K562 (cell line): ENCODE measurements around the gene CARD14. TPM values are rescaled to one million over a fixed set of nuclear protein-coding genes. Genes with fewer than 3 reads are reported as not detected.

ENCODE experiments used
- C11orf30 ChIP-seq: fragments of 450-650 bp; IDR thresholded peaks from 2 replicates; pipeline ENCODE4 v1.6.1; 2016; ENCODE audit warnings: low read depth, mild to moderate bottlenecking
- DACH1 ChIP-seq: fragments of 450-650 bp; IDR thresholded peaks from 2 replicates; pipeline ENCODE4 v1.6.1; 2018; ENCODE audit not compliant: partially characterized antibody
- DDX20 ChIP-seq: fragments of 450-650 bp; IDR thresholded peaks from 2 replicates; pipeline ENCODE4 v1.6.1; 2016; ENCODE audit warnings: missing genetic modification characterization, low read depth, mild to moderate bottlenecking, missing compliant biosample characterization, moderate library complexity
- DIDO1 ChIP-seq: fragments of 450-650 bp; IDR thresholded peaks from 2 replicates; pipeline ENCODE4 v1.6.1; 2016; ENCODE audit warnings: low read depth, missing biosample characterization, missing genetic modification characterization
- ELK1 ChIP-seq: sonication (generic); formaldehyde crosslinking; IDR thresholded peaks from 2 replicates; pipeline ENCODE4 v1.8.1; 2022; ENCODE audit warnings: missing genetic modification reagents
- FOSL1 ChIP-seq: fragments of 200-800 bp; sonication (Bioruptor generic); conservative IDR thresholded peaks from 2 replicates; pipeline ENCODE4 v1.6.1; 2016; ENCODE audit warnings: missing genetic modification characterization, missing compliant biosample characterization
- GTF2E2 ChIP-seq: fragments of 200-800 bp; sonication (Bioruptor generic); IDR thresholded peaks from 2 replicates; pipeline ENCODE4 v1.6.1; 2016; ENCODE audit warnings: missing genetic modification characterization, missing compliant biosample characterization
- HDAC1 ChIP-seq, 2 experiments: fragments of 450-650 bp; IDR thresholded peaks; 2 replicates each; pipeline ENCODE4 v1.6.1; 2016 to 2017; ENCODE audit warnings: inconsistent platforms in 1 of 2, mild to moderate bottlenecking in 1 of 2, moderate library complexity in 1 of 2
- HDAC2 ChIP-seq: fragments of 450-650 bp; IDR thresholded peaks from 2 replicates; pipeline ENCODE4 v1.6.1; 2016; ENCODE audit warnings: mild to moderate bottlenecking
- JUNB ChIP-seq: fragments of 450-650 bp; formaldehyde crosslinking; conservative IDR thresholded peaks from 2 replicates; pipeline ENCODE4 v1.4.0; 2020; ENCODE audit warnings: mild to moderate bottlenecking
- KLF10 ChIP-seq: fragments of 250-450 bp; sonication (Bioruptor Pico); IDR thresholded peaks from 2 replicates; pipeline ENCODE4 v1.6.1; 2021; ENCODE audit warnings: matching md5 sums
- L3MBTL2 ChIP-seq: fragments of 450-650 bp; IDR thresholded peaks from 2 replicates; pipeline ENCODE4 v1.6.1; 2016; ENCODE audit warnings: mild to moderate bottlenecking, moderate library complexity
- MIER1 ChIP-seq: fragments of 450-650 bp; IDR thresholded peaks from 2 replicates; pipeline ENCODE4 v1.6.1; 2016; ENCODE audit warnings: antibody characterized with exemption, mild to moderate bottlenecking, low read depth
- NFIC ChIP-seq: fragments of 450-650 bp; IDR thresholded peaks from 2 replicates; pipeline ENCODE4 v1.6.1; 2017; ENCODE audit warnings: mild to moderate bottlenecking, inconsistent platforms
- PATZ1 ChIP-seq: fragments of 250-450 bp; sonication (Bioruptor Pico); IDR thresholded peaks from 2 replicates; pipeline ENCODE4 v1.5.0; 2020; ENCODE audit warnings: mild to moderate bottlenecking, borderline replicate concordance
- PRDM10 ChIP-seq: fragments of 450-650 bp; IDR thresholded peaks from 2 replicates; pipeline ENCODE4 v1.6.1; 2018; ENCODE audit not compliant: partially characterized antibody
- RB1 ChIP-seq: fragments of 450-650 bp; IDR thresholded peaks from 2 replicates; pipeline ENCODE4 v1.6.1; 2017; ENCODE audit warnings: low read depth, mild to moderate bottlenecking
- SETDB1 ChIP-seq: IDR thresholded peaks from one replicate; pipeline ENCODE4 v1.6.1; 2012; ENCODE audit warnings: low read length, control low read depth, inconsistent platforms
- ZBTB8A ChIP-seq: fragments of 450-650 bp; IDR thresholded peaks from 2 replicates; pipeline ENCODE4 v1.6.1; 2018; ENCODE audit warnings: mild to moderate bottlenecking, moderate library complexity; ENCODE audit not compliant: partially characterized antibody
- ZNF175 ChIP-seq: fragments of 200-800 bp; sonication (Bioruptor generic); IDR thresholded peaks from 2 replicates; pipeline ENCODE4 v1.6.1; 2016; ENCODE audit warnings: low read depth, mild to moderate bottlenecking, missing genetic modification characterization, missing compliant biosample characterization
- ZNF197 ChIP-seq: fragments of 200-800 bp; sonication (Bioruptor generic); IDR thresholded peaks from 2 replicates; pipeline ENCODE4 v1.6.1; 2016; ENCODE audit warnings: low read depth, missing genetic modification characterization, missing compliant biosample characterization
- ZNF316 ChIP-seq: fragments of 450-650 bp; IDR thresholded peaks from 2 replicates; pipeline ENCODE4 v1.6.1; 2016
- ZNF561 ChIP-seq: fragments of 450-650 bp; formaldehyde crosslinking; conservative IDR thresholded peaks from 2 replicates; pipeline ENCODE4 v1.4.0; 2020; ENCODE audit warnings: mild to moderate bottlenecking, moderate library complexity
- ZNF583 ChIP-seq: fragments of 250-450 bp; sonication (Bioruptor Pico); IDR thresholded peaks from 2 replicates; pipeline ENCODE4 v1.4.0; 2020
- polyA plus RNA-seq, 8 experiments: library from polyadenylated mRNA; depleted of rRNA in 4 of 8; stranded (reverse) in 5 of 8; unstranded in 3 of 8; fragments of >200 nt; fragmentation: Nextera tagmentation in 2 of 8; fragmentation: Illumina TruSeq in 1 of 8; extraction: Ambion mirVana in 2 of 8; extraction: Trizol in 1 of 8; gene quantifications; 2 replicates each; pipeline versions ENCODE4 v1.2.1 to v1.2.3, GENCODE V29; 2011 to 2014; ENCODE audit warnings: inconsistent platforms in 1 of 8, missing spikeins in 1 of 8
- total RNA-seq, 7 experiments: library from RNA; depleted of rRNA in 6 of 7; stranded (reverse); fragments of >200 nt in 6 of 7; fragmentation: Illumina TruSeq in 2 of 7; extraction: Trizol in 2 of 7; gene quantifications; 2 replicates each; pipeline versions ENCODE4 v1.2.1 to v1.2.3, GENCODE V29; 2011 to 2021; ENCODE audit warnings: low replicate concordance in 1 of 7

The CARD14 gene
- total and polyA plus RNA-seq, 9 of the 15 experiments (the other 6 are each of a cell fraction or from before 2014, with no cell fraction given) = not detected

- no peak for TF ChIP-seq ELK1 (CRISPR knock-in tag)
- TF ChIP-seq GTF2E2 (tag) = peak; percentile 56; the same call in 1 of the 2 replicates
- peak; percentile 46 for TF ChIP-seq DIDO1 (tag)
- peak; percentile 93 for TF ChIP-seq HDAC2
- peak; percentile 91 for TF ChIP-seq ZNF197 (CRISPR knock-in tag)
- no peak for TF ChIP-seq KLF10 (CRISPR knock-in tag)
- TF ChIP-seq ZNF583 (CRISPR knock-in tag) = peak; percentile 92
- peak; percentile 92; the same call in 1 of the 2 replicates for TF ChIP-seq ZNF175 (CRISPR knock-in tag)
- peak in 1 of 2 experiments; percentile 75; a peak in 2 of 4 replicates for TF ChIP-seq HDAC1 (IDR thresholded peaks at IDR 0.05)
- no peak for TF ChIP-seq PRDM10
- no peak for TF ChIP-seq ZBTB8A
- TF ChIP-seq MIER1 = no peak
- TF ChIP-seq SETDB1 = no peak
- TF ChIP-seq DACH1 = no peak
- TF ChIP-seq NFIC = peak; percentile 8; the same call in 1 of the 2 replicates
- TF ChIP-seq ZNF561 = no peak
- TF ChIP-seq L3MBTL2 = peak; percentile 46
- TF ChIP-seq PATZ1 = peak; percentile 77
- peak; percentile 99 for TF ChIP-seq C11orf30
- TF ChIP-seq JUNB (CRISPR knock-in tag) = peak; percentile 65
- peak; percentile 83 for TF ChIP-seq DDX20 (tag)
- TF ChIP-seq RB1 = 0 out of 2 replicates have a peak, but pooled peaks have one; percentile 7
- TF ChIP-seq FOSL1 (tag) = peak; percentile 97
- peak; percentile 100 for TF ChIP-seq ZNF316
Observed at GRCh38 chr17:80254396-80255251, 84.8 kb downstream of the CARD14 start (continued).
